ENCODE measurements around the gene TCF12.

Gene TCF12

DNA sequence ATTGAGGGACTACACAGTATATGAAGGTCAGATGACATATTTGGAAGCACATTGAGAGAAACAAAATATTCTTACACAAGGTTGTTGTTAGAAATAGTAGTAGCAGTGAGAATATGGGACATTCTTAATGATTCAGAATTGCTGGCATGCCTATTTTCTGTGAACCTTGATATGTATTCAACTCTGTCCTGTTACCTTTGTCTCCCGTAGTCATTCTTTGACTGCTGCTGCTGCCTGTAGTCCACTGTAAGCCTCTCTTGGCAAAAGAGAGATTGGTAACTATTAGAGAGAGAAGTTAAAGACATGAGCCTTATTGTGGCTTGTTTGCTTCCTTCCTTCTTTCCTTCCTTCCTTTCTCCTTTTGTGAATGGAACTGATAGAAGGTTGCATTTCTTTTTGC, 64.5 kb downstream of the TCF12 start:
- TF ChIP-seq, protein P1, sequence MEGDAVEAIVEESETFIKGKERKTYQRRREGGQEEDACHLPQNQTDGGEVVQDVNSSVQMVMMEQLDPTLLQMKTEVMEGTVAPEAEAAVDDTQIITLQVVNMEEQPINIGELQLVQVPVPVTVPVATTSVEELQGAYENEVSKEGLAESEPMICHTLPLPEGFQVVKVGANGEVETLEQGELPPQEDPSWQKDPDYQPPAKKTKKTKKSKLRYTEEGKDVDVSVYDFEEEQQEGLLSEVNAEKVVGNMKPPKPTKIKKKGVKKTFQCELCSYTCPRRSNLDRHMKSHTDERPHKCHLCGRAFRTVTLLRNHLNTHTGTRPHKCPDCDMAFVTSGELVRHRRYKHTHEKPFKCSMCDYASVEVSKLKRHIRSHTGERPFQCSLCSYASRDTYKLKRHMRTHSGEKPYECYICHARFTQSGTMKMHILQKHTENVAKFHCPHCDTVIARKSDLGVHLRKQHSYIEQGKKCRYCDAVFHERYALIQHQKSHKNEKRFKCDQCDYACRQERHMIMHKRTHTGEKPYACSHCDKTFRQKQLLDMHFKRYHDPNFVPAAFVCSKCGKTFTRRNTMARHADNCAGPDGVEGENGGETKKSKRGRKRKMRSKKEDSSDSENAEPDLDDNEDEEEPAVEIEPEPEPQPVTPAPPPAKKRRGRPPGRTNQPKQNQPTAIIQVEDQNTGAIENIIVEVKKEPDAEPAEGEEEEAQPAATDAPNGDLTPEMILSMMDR (IDR thresholded peaks at IDR 0.05; ENCODE audit: control insufficient read depth, insufficient read depth, low read depth, low read length, missing control alignments), result no peak
- no peak for DNase-seq (ENCODE audit: low read depth)
- no peak overlapping the region for H3K4me3 ChIP-seq (ENCODE audit: control insufficient read depth, low read depth, low read length)

DNA sequence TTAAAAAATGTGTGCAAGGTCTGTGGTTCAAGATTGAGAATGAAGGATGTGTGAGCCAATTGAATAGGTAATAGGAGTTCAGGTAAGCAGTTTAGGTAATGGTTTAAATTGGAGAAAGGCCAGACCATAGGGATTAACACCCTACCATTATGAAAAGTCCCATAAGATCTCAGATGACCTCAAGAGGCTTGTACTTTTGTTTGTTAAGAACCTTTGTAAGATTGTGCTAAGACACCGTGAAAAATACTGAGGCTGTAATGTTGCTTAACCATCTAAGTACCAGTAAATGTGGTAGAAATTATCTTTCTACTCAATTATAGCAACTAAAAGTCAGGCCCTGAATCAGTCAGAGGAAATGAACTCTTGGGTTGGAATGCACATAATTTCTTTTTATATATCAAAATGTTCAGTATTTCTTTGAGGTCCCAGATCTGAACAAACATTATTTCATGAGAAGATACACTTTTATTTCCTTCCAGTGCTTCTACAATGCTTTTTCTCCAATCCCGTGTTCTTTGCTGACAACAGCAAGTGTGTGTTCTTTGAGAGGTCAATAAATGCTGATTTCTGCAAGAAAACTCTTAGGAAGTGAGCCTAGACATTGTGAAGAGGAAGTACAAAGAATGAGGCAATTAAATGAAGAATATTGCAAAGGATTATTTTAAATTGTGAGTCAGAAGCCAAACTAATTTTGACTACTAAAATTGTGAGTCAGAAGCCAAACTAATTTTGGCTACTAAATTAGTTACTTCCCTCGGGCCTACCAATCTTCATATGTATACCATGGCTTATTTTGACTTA, 66.4 kb downstream of the TCF12 start:
- H3K4me3 ChIP-seq (ENCODE audit: control insufficient read depth, low read depth, low read length), result no peak overlapping the region
- TF ChIP-seq, protein P1 (IDR thresholded peaks at IDR 0.05; ENCODE audit: control insufficient read depth, insufficient read depth, low read depth, low read length, missing control alignments), result no peak
- no peak for DNase-seq (ENCODE audit: low read depth)

DNA sequence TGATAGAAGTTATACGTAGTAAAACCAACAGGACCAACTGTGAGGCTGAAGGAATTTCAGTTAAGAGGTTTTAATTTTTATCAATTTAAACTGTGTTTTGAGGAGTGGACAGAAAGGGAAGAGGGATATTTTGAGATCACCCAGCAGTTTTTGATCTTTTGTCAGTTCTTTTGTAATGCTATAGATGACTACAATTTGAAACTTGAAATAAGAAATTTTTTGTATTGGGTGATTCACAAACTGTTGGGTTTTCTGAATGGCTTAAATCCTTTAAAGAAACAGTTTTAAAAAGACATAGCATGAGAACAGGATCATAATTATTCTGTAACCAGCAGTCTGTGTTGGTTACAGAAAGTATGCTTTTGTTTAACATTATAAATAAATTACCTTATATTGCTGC, 67.4 kb downstream of the TCF12 start:
- no peak overlapping the region for H3K4me3 ChIP-seq (ENCODE audit: control insufficient read depth, low read depth, low read length)
- TF ChIP-seq, protein P1 (IDR thresholded peaks at IDR 0.05; ENCODE audit: control insufficient read depth, insufficient read depth, low read depth, low read length, missing control alignments), result no peak
- no peak for DNase-seq (ENCODE audit: low read depth)

DNA sequence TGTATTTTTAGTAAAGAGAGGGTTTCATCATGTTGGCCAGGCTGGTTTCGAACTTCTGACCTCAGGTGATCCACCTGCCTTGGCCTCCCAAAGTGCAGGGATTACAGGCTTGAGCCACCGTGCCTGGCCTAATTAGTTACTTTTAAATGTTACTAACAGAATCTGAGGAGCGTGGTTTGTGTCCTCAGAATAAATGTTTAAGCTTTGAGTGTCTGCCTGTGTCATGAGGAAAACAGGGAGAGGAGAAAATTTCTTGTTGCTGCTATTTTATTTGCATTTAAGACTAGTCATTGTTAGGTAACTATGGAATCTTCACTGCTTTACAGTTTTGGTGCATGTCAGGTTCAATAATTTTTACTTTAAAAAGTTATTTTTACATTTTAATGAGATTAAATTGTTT, 68.8 kb downstream of the TCF12 start:
- DNase-seq (ENCODE audit: low read depth), result no peak
- TF ChIP-seq, protein P1 (IDR thresholded peaks at IDR 0.05; ENCODE audit: control insufficient read depth, insufficient read depth, low read depth, low read length, missing control alignments), result no peak
- no peak overlapping the region for H3K4me3 ChIP-seq (ENCODE audit: control insufficient read depth, low read depth, low read length)

DNA sequence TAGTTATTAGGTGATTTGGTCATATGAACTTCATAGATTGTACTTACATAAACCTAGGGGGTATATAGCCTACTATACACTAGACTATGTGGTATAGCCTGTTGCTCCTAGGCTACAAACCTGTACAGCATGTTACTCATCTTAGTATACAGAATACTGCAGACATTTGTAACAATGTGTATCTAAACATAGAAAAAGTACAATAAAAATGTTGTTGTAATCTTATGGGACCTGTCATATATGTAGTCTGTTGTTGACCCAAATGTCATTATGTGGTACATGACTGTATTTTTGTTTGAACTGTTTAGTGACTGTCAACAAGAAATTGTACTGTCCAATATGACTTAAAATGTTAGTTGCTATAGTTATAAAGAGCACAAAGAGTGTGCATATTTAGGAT, 69.8 kb downstream of the TCF12 start:
- DNase-seq (ENCODE audit: low read depth), result no peak
- H3K4me3 ChIP-seq (ENCODE audit: control insufficient read depth, low read depth, low read length), result no peak overlapping the region
- TF ChIP-seq, protein P1 (IDR thresholded peaks at IDR 0.05; ENCODE audit: control insufficient read depth, insufficient read depth, low read depth, low read length, missing control alignments), result no peak

DNA sequence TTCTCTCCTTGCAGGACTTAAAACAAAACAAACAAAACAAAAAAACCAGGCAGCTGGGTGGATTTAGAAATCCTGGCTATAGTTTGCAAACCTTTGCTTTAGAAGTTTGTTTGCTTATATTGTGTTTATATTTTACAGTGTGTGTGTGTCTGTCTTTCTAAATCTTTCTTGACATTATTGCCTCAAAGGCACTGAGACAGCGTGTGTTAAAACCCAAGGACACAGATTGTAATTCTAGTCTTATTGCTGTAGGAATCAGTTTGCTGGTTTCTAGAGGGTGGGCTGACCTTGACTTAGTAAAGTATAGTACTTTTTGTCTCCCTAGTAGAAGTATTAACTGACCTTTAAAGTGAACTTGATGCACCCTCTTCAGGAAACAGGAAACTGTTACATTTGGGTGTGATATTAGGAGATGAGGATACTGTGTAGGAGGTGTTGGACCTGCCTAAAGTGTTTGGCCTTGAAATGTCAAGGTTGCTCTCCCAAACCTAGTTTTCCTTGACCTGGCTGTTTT, 71.0 kb downstream of the TCF12 start:
- H3K4me3 ChIP-seq (ENCODE audit: control insufficient read depth, low read depth, low read length), result no peak overlapping the region
- TF ChIP-seq, protein P1 (IDR thresholded peaks at IDR 0.05; ENCODE audit: control insufficient read depth, insufficient read depth, low read depth, low read length, missing control alignments), result no peak
- no peak for DNase-seq (ENCODE audit: low read depth)

Measured in AG09309 (cell line).